SU-DHL-6 (cell line): Measurements from ENCODE around the gene DDX39B.
"Not testable (repeated sequence)": the region's sequence is repeated elsewhere in the genome, so short reads cannot be mapped to it uniquely, and the experiment has no call there.

Experiments used
- H2AFZ ChIP-seq: fragments of 200-600 bp; sonication (generic); 2 replicates; pipeline ENCODE4 v1.6.1; 2014; ENCODE audit warnings: low read depth, mild to moderate bottlenecking, moderate library complexity, mixed read lengths, antibody characterized with exemption, low read length; ENCODE audit not compliant: severe bottlenecking
- H3F3A ChIP-seq: fragments of 200-600 bp; shearing (Covaris generic); 2 replicates; pipeline ENCODE4 v1.6.0; 2016; ENCODE audit warnings: antibody characterized with exemption, mild to moderate bottlenecking; ENCODE audit not compliant: insufficient read depth
- H3K27ac ChIP-seq: fragments of 200-600 bp; sonication (generic); 2 replicates; pipeline ENCODE4 v1.5.1; 2016; ENCODE audit warnings: low read depth, mild to moderate bottlenecking, low read length, moderate library complexity, mixed read lengths
- H3K27me3 ChIP-seq: fragments of 200-600 bp; sonication (generic), shearing (Covaris generic); 2 replicates; pipeline ENCODE4 v1.6.0; 2014; ENCODE audit warnings: mild to moderate bottlenecking, low read length
- H3K36me3 ChIP-seq: fragments of 200-600 bp; sonication (generic); 2 replicates; pipeline ENCODE4 v1.6.1; 2014; ENCODE audit warnings: mild to moderate bottlenecking, low read length, mixed read lengths
- H3K4me2 ChIP-seq: fragments of 300-600, 200-600 bp; shearing (Covaris generic), sonication (generic); 2 replicates; pipeline ENCODE4 v1.6.0; 2014; ENCODE audit warnings: low read length, low read depth, mild to moderate bottlenecking; ENCODE audit not compliant: poor library complexity, severe bottlenecking
- H3K4me3 ChIP-seq: fragments of 200-600 bp; sonication (generic); 2 replicates; pipeline ENCODE4 v1.5.1; 2014; ENCODE audit warnings: antibody characterized with exemption, low read length, mild to moderate bottlenecking, mixed read lengths; ENCODE audit not compliant: insufficient read depth, poor library complexity, severe bottlenecking
- H3K79me2 ChIP-seq: fragments of 200-600 bp; sonication (generic); 2 replicates; pipeline ENCODE4 v1.6.1; 2014; ENCODE audit warnings: mild to moderate bottlenecking, low read length, moderate library complexity; ENCODE audit not compliant: insufficient read depth
- H3K9ac ChIP-seq: fragments of 200-600 bp; sonication (generic); 2 replicates; pipeline ENCODE4 v1.7.0; 2014; ENCODE audit warnings: mild to moderate bottlenecking, low read length
- H3K9me2 ChIP-seq: fragments of 200-600 bp; sonication (generic); replicated peaks from 2 replicates; pipeline ENCODE4 v1.6.1; 2014; ENCODE audit warnings: low read length; ENCODE audit not compliant: insufficient read depth
- H3K9me3 ChIP-seq: fragments of 200-600 bp; sonication (generic); 2 replicates; pipeline ENCODE4 v1.6.1; 2014; ENCODE audit warnings: low read length, mixed read lengths; ENCODE audit not compliant: insufficient read depth
- H4K20me1 ChIP-seq: fragments of 200-600 bp; sonication (generic); 2 replicates; pipeline ENCODE4 v1.6.1; 2014; ENCODE audit warnings: low read depth, mild to moderate bottlenecking, antibody characterized with exemption, low read length, moderate library complexity, mixed read lengths
- EZH2phosphoT487 ChIP-seq: fragments of 200-600 bp; sonication (generic), shearing (Covaris generic); conservative IDR thresholded peaks from 2 replicates; pipeline ENCODE4 v1.6.1; 2018; ENCODE audit warnings: mild to moderate bottlenecking, antibody characterized with exemption, low read length, moderate library complexity, mixed read lengths
- TF ChIP-seq, protein P1 (sequence below): fragments of 200-600 bp; sonication (generic); IDR thresholded peaks from one replicate; pipeline ENCODE4 v1.5.1; 2017; ENCODE audit warnings: antibody characterized with exemption, mild to moderate bottlenecking, low read length, moderate library complexity; ENCODE audit not compliant: insufficient read depth, poor library complexity, severe bottlenecking

DDX39B gene

DNA sequence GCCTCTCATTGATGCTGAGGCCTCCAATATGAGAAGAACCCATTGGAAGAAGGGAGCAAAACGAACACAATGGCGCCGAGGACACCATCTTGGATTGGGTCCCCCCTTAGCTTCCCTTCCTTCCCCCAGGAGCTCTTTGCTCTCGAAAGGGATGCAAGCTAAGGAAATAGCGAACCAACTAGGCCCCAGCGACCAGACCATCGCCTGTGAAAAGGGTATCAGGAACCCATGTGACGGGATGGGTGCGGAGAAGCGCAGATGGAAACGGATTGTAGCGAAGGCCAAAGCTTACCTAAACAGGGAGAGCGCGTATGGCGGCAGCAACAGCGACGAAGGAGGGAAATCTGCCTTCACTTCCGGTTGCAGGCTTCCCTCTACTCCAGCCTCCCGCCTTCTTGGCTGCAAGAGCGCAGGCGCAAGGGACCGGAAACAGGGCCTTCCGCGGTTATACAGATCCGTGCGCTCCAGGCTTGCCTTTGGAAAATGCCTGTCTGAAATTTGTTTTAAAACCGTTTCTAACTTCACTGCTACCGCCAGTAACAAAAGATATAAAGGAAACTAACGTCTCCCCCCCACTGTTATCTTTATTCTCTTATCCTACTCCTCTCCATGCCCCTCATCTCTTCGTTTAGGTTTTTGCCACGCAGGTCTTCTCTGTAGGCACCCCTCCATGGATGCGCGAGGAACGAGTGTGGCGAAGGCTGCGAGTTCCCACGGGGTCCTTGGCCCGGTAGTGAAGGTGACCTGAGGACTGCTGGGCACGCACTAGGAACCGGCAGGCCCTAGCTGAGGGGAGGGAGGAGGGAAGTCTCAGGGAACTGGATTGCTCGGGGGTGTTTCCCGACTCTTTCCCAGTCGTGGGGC, at the start of gene DDX39B:
DDX39B (minus strand) TSS at position 346 of the 864 bp plus-strand sequence. CDS start 1,471 bp downstream, outside the sequence.
- Histone ChIP-seq H3K9me2 (no peaks in the 10 kb centered on the region), H3F3A (peaks cover 36% of the 10 kb centered on the region), H3K4me2 (peak within 1 kb of the TSS; percentile 83), H3K27me3 (no peaks in the 10 kb centered on the region), H3K27ac (peak within 1 kb of the TSS; percentile 83), H2AFZ (peak within 1 kb of the TSS; percentile 42), H3K4me3 (peak within 1 kb of the TSS; percentile 66), H3K79me2 (peaks cover 49% of the 10 kb centered on the region), H4K20me1 (peaks cover 31% of the 10 kb centered on the region), H3K9me3 (no peaks in the 10 kb centered on the region), H3K36me3 (peaks cover 38% of the 10 kb centered on the region), H3K9ac (peak within 1 kb of the TSS; percentile 79)
- TF ChIP-seq, protein P1, sequence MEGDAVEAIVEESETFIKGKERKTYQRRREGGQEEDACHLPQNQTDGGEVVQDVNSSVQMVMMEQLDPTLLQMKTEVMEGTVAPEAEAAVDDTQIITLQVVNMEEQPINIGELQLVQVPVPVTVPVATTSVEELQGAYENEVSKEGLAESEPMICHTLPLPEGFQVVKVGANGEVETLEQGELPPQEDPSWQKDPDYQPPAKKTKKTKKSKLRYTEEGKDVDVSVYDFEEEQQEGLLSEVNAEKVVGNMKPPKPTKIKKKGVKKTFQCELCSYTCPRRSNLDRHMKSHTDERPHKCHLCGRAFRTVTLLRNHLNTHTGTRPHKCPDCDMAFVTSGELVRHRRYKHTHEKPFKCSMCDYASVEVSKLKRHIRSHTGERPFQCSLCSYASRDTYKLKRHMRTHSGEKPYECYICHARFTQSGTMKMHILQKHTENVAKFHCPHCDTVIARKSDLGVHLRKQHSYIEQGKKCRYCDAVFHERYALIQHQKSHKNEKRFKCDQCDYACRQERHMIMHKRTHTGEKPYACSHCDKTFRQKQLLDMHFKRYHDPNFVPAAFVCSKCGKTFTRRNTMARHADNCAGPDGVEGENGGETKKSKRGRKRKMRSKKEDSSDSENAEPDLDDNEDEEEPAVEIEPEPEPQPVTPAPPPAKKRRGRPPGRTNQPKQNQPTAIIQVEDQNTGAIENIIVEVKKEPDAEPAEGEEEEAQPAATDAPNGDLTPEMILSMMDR: no peak
- no peak for TF ChIP-seq EZH2phosphoT487

GRCh38 chr6:31590691-31591090, 48.9 kb upstream of the DDX39B start:
- H3K9ac ChIP-seq: not testable (repeated sequence)

GRCh38 chr6:31588871-31589650, 47.3 kb upstream of the DDX39B start:
- H3K79me2 ChIP-seq: no peaks in the 10 kb centered on the region
- H3K9me3 ChIP-seq: no peaks in the 10 kb centered on the region
- no peak overlapping the region for H2AFZ ChIP-seq

More at GRCh38 chr6:31590691-31591090, 48.9 kb upstream of the DDX39B start:
- H4K20me1 ChIP-seq, H3K4me3 ChIP-seq, H3K36me3 ChIP-seq, H3K27ac ChIP-seq, H2AFZ ChIP-seq, H3K79me2 ChIP-seq, H3K27me3 ChIP-seq, H3K9me2 ChIP-seq, H3K9me3 ChIP-seq, H3K4me2 ChIP-seq: not testable (repeated sequence)
- peaks cover 14% of the 10 kb centered on the region for H3F3A ChIP-seq

More at GRCh38 chr6:31588871-31589650, 47.3 kb upstream of the DDX39B start:
- H3K36me3 ChIP-seq: no peaks in the 10 kb centered on the region
- TF ChIP-seq, protein P1: no peak
- TF ChIP-seq EZH2phosphoT487: no peak
- H3K4me2 ChIP-seq: no peak overlapping the region
- no peak overlapping the region for H3K9ac ChIP-seq
- H3K9me2 ChIP-seq: no peaks in the 10 kb centered on the region
- no peaks in the 10 kb centered on the region for H3K27me3 ChIP-seq
- peaks cover 26% of the 10 kb centered on the region for H3F3A ChIP-seq
- H3K27ac ChIP-seq: no peak overlapping the region
- H3K4me3 ChIP-seq: no peak overlapping the region
- H4K20me1 ChIP-seq: no peaks in the 10 kb centered on the region
